K562 (cell line): Measurements from ENCODE around the gene OR2D2. TPM values are rescaled to one million over a fixed set of nuclear protein-coding genes. Genes with fewer than 3 reads are reported as not detected.

Source experiments
- ATAC-seq: fragments of 200-7000 bp; cut with Tn5 transposase; 3 replicates; pipeline ENCODE4 v1.9.1; 2020; ENCODE audit warnings: moderate library complexity
- BruUV-seq: library from RNA; stranded (reverse); fragments of 400-500 nt; replicated peaks from 2 replicates; lab custom pipeline; 2021; lab: Mats Ljungman, UMichigan
- CTCF ChIA-PET: fragments of 300-600 bp; formaldehyde crosslinking; extraction: SDS; loops from one replicate; lab custom pipeline; 2021; ENCODE audit warnings: low intra/inter-chr PET ratio; lab: Yijun Ruan, JAX
- POLR2A ChIA-PET: fragments of 300-600, 350-650 bp; sonication (Branson Sonifier 250); formaldehyde crosslinking; extraction: SDS; loops from one replicate; lab custom pipeline; 2021; ENCODE audit warnings: antibody characterized with exemption, inconsistent platforms; lab: Yijun Ruan, JAX
- DNase-seq, 4 experiments: peaks; one replicate each; pipeline versions ENCODE4 v3.0.0 to v3.0.0-alpha.2; 2011 to 2018; ENCODE audit warnings: low spot score in 3 of 4, mixed read lengths in 3 of 4; ENCODE audit errors: extremely low read depth in 1 of 4
- FAIRE-seq: peaks from 2 replicates; lab custom pipeline; 2011; peaks lifted over from hg19 to GRCh38; lab: Jason Lieb, UNC
- H2AFZ ChIP-seq: 2 replicates; pipeline ENCODE4 v1.6.0; 2011; ENCODE audit warnings: low read depth, low read length, control low read depth, inconsistent platforms
- H3K27ac ChIP-seq: fragments of 200-600 bp; 3 replicates; pipeline ENCODE4 v1.8.0; 2011; ENCODE audit warnings: low read depth, mild to moderate bottlenecking, control low read depth, inconsistent platforms, low read length, moderate library complexity, mixed read lengths; ENCODE audit errors: extremely low read depth
- H3K27me3 ChIP-seq, 2 experiments: fragments of 300-600 bp in 1 of 2; 2 replicates in 1 of 2; 3 replicates in 1 of 2; pipeline versions ENCODE4 v1.6.0 to v1.8.0; 2011; ENCODE audit warnings: inconsistent platforms in 2 of 2, low read length in 2 of 2, mild to moderate bottlenecking in 1 of 2, mixed read lengths in 1 of 2, moderate library complexity in 1 of 2; ENCODE audit not compliant: control insufficient read depth in 2 of 2, insufficient read depth in 2 of 2
- H3K36me3 ChIP-seq: fragments of 300-600 bp; 3 replicates; pipeline ENCODE4 v1.8.0; 2011; ENCODE audit warnings: mild to moderate bottlenecking, low read length, inconsistent platforms; ENCODE audit not compliant: control insufficient read depth, insufficient read depth
- H3K4me1 ChIP-seq, 2 experiments: fragments of 200-600 bp in 1 of 2; replicated peaks in 1 of 2; 2 replicates in 1 of 2; 3 replicates in 1 of 2; pipeline versions ENCODE4 v1.5.1 to v1.8.0; 2011; ENCODE audit warnings: inconsistent platforms in 2 of 2, low read length in 2 of 2, mild to moderate bottlenecking in 1 of 2, mixed read lengths in 1 of 2, moderate library complexity in 1 of 2; ENCODE audit not compliant: control insufficient read depth in 2 of 2, insufficient read depth in 2 of 2
- H3K4me2 ChIP-seq: 2 replicates; pipeline ENCODE4 v1.6.1; 2011; ENCODE audit warnings: low read length, control low read depth, inconsistent platforms, mixed read lengths; ENCODE audit not compliant: insufficient read depth
- H3K4me3 ChIP-seq: fragments of 200-600 bp; sonication (generic), shearing (Covaris generic); 2 replicates; pipeline ENCODE4 v1.5.1; 2016; ENCODE audit warnings: control low read depth, inconsistent platforms
- H3K79me2 ChIP-seq: fragments of 200-600 bp; 3 replicates; pipeline ENCODE4 v1.8.0; 2011; ENCODE audit warnings: low read length, inconsistent platforms; ENCODE audit not compliant: control insufficient read depth, insufficient read depth
- H3K9ac ChIP-seq, 2 experiments: 2 replicates each; pipeline versions ENCODE4 v1.6.0 to v1.6.1; 2011; ENCODE audit warnings: low read depth in 2 of 2, low read length in 2 of 2, control low read depth in 1 of 2, inconsistent platforms in 1 of 2, mild to moderate bottlenecking in 1 of 2, mixed read lengths in 1 of 2; ENCODE audit not compliant: insufficient read depth in 1 of 2
- H3K9me1 ChIP-seq: one replicate; pipeline ENCODE4 v1.6.0; 2011; ENCODE audit warnings: inconsistent platforms, mild to moderate bottlenecking, low read length, moderate library complexity; ENCODE audit not compliant: control insufficient read depth, insufficient read depth
- H3K9me3 ChIP-seq: replicated peaks from 2 replicates; pipeline ENCODE4 v1.5.1; 2011; ENCODE audit warnings: low read depth, low read length, inconsistent platforms; ENCODE audit not compliant: control insufficient read depth, insufficient read depth
- H4K20me1 ChIP-seq: replicated peaks from 2 replicates; pipeline ENCODE4 v1.6.1; 2011; ENCODE audit warnings: low read length, inconsistent platforms, mixed read lengths; ENCODE audit not compliant: control insufficient read depth, insufficient read depth
- ATF1 ChIP-seq, 2 experiments: fragments of 450-650 bp in 1 of 2; IDR thresholded peaks; 2 replicates each; pipeline ENCODE4 v1.6.1; 2016; ENCODE audit warnings: missing compliant biosample characterization in 1 of 2, missing genetic modification characterization in 1 of 2
- CCAR2 ChIP-seq: fragments of 200-400 bp; formaldehyde crosslinking; IDR thresholded peaks from 2 replicates; pipeline ENCODE4 v1.6.1; 2017; ENCODE audit warnings: mild to moderate bottlenecking, low read depth, low read length
- EHMT2 ChIP-seq: fragments of 450-650 bp; IDR thresholded peaks from 2 replicates; pipeline ENCODE4 v1.6.1; 2018; ENCODE audit warnings: antibody characterized with exemption
- ETV5 ChIP-seq: sonication (generic); formaldehyde crosslinking; IDR thresholded peaks from 2 replicates; pipeline ENCODE4 v1.4.0; 2020; ENCODE audit warnings: low read depth, mild to moderate bottlenecking, missing genetic modification reagents
- ETV6 ChIP-seq, 3 experiments: fragments of 150-350 bp in 1 of 3; sonication (generic) in 1 of 3; formaldehyde crosslinking in 1 of 3; IDR thresholded peaks; 2 replicates each; pipeline versions ENCODE4 v1.6.1 to v1.8.0; 2014 to 2022; ENCODE audit warnings: borderline replicate concordance in 2 of 3, low read depth in 2 of 3, antibody characterized with exemption in 1 of 3, low read length in 1 of 3, mild to moderate bottlenecking in 1 of 3, missing genetic modification reagents in 1 of 3
- HCFC1 ChIP-seq: IDR thresholded peaks from 2 replicates; pipeline ENCODE4 v1.6.1; 2012; ENCODE audit warnings: low read depth, low read length, improper control_type of control experiment
- HMG20A ChIP-seq: fragments of 450-650 bp; formaldehyde crosslinking; conservative IDR thresholded peaks from 2 replicates; pipeline ENCODE4 v1.4.0; 2020; ENCODE audit warnings: mild to moderate bottlenecking, mixed read lengths
- HMG20B ChIP-seq: fragments of 250-450 bp; sonication (Bioruptor Pico); IDR thresholded peaks from 2 replicates; pipeline ENCODE4 v1.5.0; 2021; ENCODE audit warnings: mild to moderate bottlenecking
- HNRNPL ChIP-seq: fragments of 200-400 bp; formaldehyde crosslinking; IDR thresholded peaks from 2 replicates; pipeline ENCODE4 v1.6.1; 2017; ENCODE audit warnings: low read depth, mild to moderate bottlenecking, low read length
- MAZ ChIP-seq, 2 experiments: fragments of 450-650 bp in 1 of 2; sonication (generic) in 1 of 2; formaldehyde crosslinking; IDR thresholded peaks in 1 of 2; conservative IDR thresholded peaks in 1 of 2; 2 replicates each; pipeline versions ENCODE4 v1.4.0 to v1.5.0; 2020; ENCODE audit warnings: mild to moderate bottlenecking in 1 of 2, missing genetic modification reagents in 1 of 2
- NEUROD1 ChIP-seq: fragments of 150-350 bp; IDR thresholded peaks from 2 replicates; pipeline ENCODE4 v1.6.1; 2014; ENCODE audit warnings: borderline replicate concordance, low read length, low read depth; ENCODE audit not compliant: partially characterized antibody
- SAFB ChIP-seq: fragments of 200-400 bp; formaldehyde crosslinking; IDR thresholded peaks from 2 replicates; pipeline ENCODE4 v1.6.1; 2017; ENCODE audit warnings: low read depth, low read length, borderline replicate concordance
- SMARCA4 ChIP-seq: fragments of 450-650 bp; IDR thresholded peaks from 2 replicates; pipeline ENCODE4 v1.6.1; 2016
- WHSC1 ChIP-seq: IDR thresholded peaks from one replicate; pipeline ENCODE4 v1.6.1; 2012; ENCODE audit warnings: low read length, control low read depth, inconsistent platforms
- ZFP30 ChIP-seq: fragments of 250-450 bp; sonication (Bioruptor Pico); IDR thresholded peaks from 2 replicates; pipeline ENCODE4 v1.8.0; 2022; ENCODE audit warnings: moderate library complexity, mild to moderate bottlenecking, inconsistent platforms, borderline replicate concordance
- WGBS: fragments of 100-300 bp; shearing (Covaris generic); methylation state at CpG from one replicate; pipeline ENCODE4 v1.1.6; 2016; ENCODE audit warnings: low coverage, mixed read lengths; ENCODE audit not compliant: insufficient coverage; ENCODE audit errors: missing lambda C conversion rate; 5-methylcytosine and 5-hydroxymethylcytosine counted together
- in situ Hi-C: fragments of 300-500 bp; cut with MboI; formaldehyde crosslinking; loops from 4 replicates; pipeline ENCODE4 v1.15.0; 2018; ENCODE audit warnings: inconsistent platforms, mixed read lengths
- intact Hi-C: fragments of 100-400 bp; cut with micrococcal nuclease; formaldehyde crosslinking; loops from 2 replicates; pipeline ENCODE4 v1.14.2; 2022
- polyA plus RNA-seq, 8 experiments: library from polyadenylated mRNA; depleted of rRNA in 4 of 8; stranded (reverse) in 5 of 8; unstranded in 3 of 8; fragments of >200 nt; fragmentation: Nextera tagmentation in 2 of 8; fragmentation: Illumina TruSeq in 1 of 8; extraction: Ambion mirVana in 2 of 8; extraction: Trizol in 1 of 8; gene quantifications; 2 replicates each; pipeline versions ENCODE4 v1.2.1 to v1.2.3, GENCODE V29; 2011 to 2014; ENCODE audit warnings: inconsistent platforms in 1 of 8, missing spikeins in 1 of 8
- total RNA-seq, 7 experiments: library from RNA; depleted of rRNA in 6 of 7; stranded (reverse); fragments of >200 nt in 6 of 7; fragmentation: Illumina TruSeq in 2 of 7; extraction: Trizol in 2 of 7; gene quantifications; 2 replicates each; pipeline versions ENCODE4 v1.2.1 to v1.2.3, GENCODE V29; 2011 to 2021; ENCODE audit warnings: low replicate concordance in 1 of 7
- TF ChIP-seq, protein P1 (sequence below), 2 experiments: fragments of 250-450 bp in 1 of 2; fragments of 450-650 bp in 1 of 2; sonication (Bioruptor Pico) in 1 of 2; IDR thresholded peaks; 2 replicates each; pipeline versions ENCODE4 v1.6.1 to v1.8.0; 2016 to 2021; ENCODE audit warnings: mild to moderate bottlenecking in 2 of 2, moderate library complexity in 2 of 2, missing compliant biosample characterization in 1 of 2, missing genetic modification characterization in 1 of 2
- TF ChIP-seq, protein P2 (sequence below): fragments of 450-650 bp; conservative IDR thresholded peaks from 2 replicates; pipeline ENCODE4 v1.6.1; 2016; ENCODE audit warnings: missing genetic modification characterization, low read depth, mild to moderate bottlenecking, control low read depth, missing compliant biosample characterization

OR2D2 gene
- total and polyA plus RNA-seq, 9 of the 15 experiments (the other 6 are each of a cell fraction or from before 2014, with no cell fraction given): 0.10 to 1.0 (median 0.57) TPM; not detected in 2

DNA sequence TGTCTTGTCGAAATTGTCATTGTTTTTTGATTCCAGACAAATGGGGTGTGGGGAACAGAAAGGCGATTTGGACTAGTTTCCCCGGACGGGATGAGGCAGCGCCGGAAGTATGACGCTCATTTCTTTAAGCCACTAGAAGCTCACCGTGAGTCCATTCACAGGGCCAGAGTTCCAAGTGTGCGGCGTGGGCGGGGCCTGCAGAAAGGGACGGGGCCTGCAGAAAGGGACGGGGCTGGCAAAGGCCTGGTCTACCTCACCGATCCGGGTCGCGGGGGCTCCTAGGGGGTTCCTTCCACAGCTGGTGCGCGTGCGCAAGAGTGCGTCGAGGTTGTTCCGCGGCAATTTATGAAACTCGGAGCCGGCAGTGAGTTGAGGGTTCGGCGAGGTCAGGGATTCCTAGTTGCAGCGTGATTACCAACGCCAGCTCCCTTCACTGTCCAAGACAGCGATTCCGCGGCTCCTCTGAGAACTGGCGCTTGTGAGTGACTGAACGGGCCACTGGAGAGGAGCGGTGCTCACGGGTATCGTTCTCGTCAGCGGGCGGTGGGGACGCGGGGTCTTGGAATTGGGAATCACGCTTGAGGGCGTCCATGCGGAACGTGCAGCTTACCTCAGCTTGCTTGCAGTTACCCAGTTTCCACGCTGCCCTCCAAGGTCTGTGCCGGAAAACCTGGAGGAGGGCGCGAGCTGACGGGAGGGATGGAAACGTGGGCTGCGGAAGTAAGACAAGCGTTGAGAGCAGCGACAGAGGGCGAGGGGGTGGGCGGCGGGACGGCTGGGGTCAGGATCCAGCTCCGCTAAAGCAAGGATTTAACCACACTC is 34.1 kb upstream of the OR2D2 start, which contains the start of gene ZNF215 (continued):
- TF ChIP-seq ETV5 (CRISPR knock-in tag): peak; percentile 77
- TF ChIP-seq NEUROD1: peak; percentile 65
- TF ChIP-seq ATF1 (CRISPR knock-in tag; IDR thresholded peaks at IDR 0.05): no peak
- TF ChIP-seq ATF1 (tag; IDR thresholded peaks at IDR 0.05): peak; percentile 87
- TF ChIP-seq ETV6 (IDR thresholded peaks at IDR 0.05; ENCODE audit: borderline replicate concordance in 1 of 2, low read depth in 2 of 2, low read length in 1 of 2): peak; percentile 20 to 34; a peak in 2 of 4 replicates
- TF ChIP-seq ETV6 (CRISPR knock-in tag; IDR thresholded peaks at IDR 0.05; ENCODE audit: borderline replicate concordance): no peak

DNA sequence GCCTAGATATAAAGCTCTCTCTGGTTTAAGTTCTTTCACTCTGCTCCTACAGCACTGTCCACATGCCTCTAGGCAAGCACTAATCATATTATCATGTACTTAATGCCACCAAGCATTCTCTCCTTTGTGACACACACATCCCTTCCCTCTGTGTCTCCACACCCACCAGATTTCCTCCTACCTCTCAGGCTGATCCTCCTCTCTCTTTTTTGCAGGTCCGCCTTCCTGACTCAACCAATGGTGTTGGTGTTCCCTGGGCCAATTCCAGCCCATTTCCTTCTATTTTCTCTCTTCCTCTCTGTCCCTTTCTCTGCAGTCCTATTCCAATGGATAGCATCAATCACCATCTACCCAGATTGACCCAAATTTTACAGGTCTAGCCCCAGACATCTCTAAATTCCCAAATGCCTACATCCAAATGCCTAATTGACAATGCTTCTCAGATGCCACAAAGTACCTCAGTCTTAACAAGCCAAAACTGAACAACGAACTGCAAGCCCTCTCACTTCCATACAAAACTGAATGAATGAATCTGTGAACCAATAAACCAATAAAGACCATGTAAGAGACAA is 33.4 kb upstream of the OR2D2 start:
- H3K9ac ChIP-seq: peak overlapping the region; percentile 62 to 90; a peak in 3 of 4 replicates
- TF ChIP-seq SMARCA4 (0 out of 2 replicates have a peak, but pooled peaks have one; percentile 27), WHSC1 (no peak), HNRNPL (no peak), HMG20B (CRISPR knock-in tag) (no peak), CCAR2 (no peak), HMG20A (no peak), SAFB (no peak), ZFP30 (no peak), EHMT2 (peak; percentile 86; the same call in 1 of the 2 replicates), MAZ (CRISPR knock-in tag; conservative IDR thresholded peaks at IDR 0.05 in 1 of 2, IDR thresholded peaks at IDR 0.05 in 1 of 2) (no peak), HCFC1 (no peak)
- TF ChIP-seq, protein P1, sequence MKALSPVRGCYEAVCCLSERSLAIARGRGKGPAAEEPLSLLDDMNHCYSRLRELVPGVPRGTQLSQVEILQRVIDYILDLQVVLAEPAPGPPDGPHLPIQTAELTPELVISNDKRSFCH (CRISPR knock-in tag; IDR thresholded peaks at IDR 0.05): no peak
- TF ChIP-seq, protein P1 (tag; IDR thresholded peaks at IDR 0.05): peak; percentile 23; the same call in 1 of the 2 replicates
- TF ChIP-seq, protein P2, sequence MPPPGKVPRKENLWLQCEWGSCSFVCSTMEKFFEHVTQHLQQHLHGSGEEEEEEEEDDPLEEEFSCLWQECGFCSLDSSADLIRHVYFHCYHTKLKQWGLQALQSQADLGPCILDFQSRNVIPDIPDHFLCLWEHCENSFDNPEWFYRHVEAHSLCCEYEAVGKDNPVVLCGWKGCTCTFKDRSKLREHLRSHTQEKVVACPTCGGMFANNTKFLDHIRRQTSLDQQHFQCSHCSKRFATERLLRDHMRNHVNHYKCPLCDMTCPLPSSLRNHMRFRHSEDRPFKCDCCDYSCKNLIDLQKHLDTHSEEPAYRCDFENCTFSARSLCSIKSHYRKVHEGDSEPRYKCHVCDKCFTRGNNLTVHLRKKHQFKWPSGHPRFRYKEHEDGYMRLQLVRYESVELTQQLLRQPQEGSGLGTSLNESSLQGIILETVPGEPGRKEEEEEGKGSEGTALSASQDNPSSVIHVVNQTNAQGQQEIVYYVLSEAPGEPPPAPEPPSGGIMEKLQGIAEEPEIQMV (tag): no peak

More for the DNA sequence above, 33.4 kb upstream of the OR2D2 start:
- H3K36me3 ChIP-seq: peaks cover 17% of the 10 kb centered on the region; the same call in 2 of the 3 replicates
- peak overlapping the region; percentile 70 for H3K4me3 ChIP-seq
- TSS peak; percentile 75 for BruUV-seq
- H3K27ac ChIP-seq: peak overlapping the region; percentile 89
- H3K27me3 ChIP-seq: no peaks in the 10 kb centered on the region
- H3K9me1 ChIP-seq: no peaks in the 10 kb centered on the region
- DNase-seq (peak; percentile 25 to 66 (median 42)), ATAC-seq (peak; percentile 58), FAIRE-seq (no peak)
- peaks cover 29% of the 10 kb centered on the region for H3K79me2 ChIP-seq
- peaks cover 0 to 11% of the 10 kb centered on the region in 2 experiments; a peak in 3 of 5 replicates for H3K4me1 ChIP-seq
- in situ Hi-C loops: no loop called here
- H4K20me1 ChIP-seq: no peaks in the 10 kb centered on the region
- 14% methylated on average over 2 of the region's 2 CpGs for WGBS
- H2AFZ ChIP-seq: peak overlapping the region; percentile 98
- POLR2A ChIA-PET: interaction anchor here (0.7 to 1.8 kb wide), 5 partner anchors 9 to 20 kb away, joined by 3 to 7 read pairs (median 6); no protein-coding TSS in a partner anchor
- CTCF ChIA-PET: no interaction called here
- H3K9me3 ChIP-seq: no peaks in the 10 kb centered on the region
- H3K4me2 ChIP-seq: peak overlapping the region; percentile 94
- intact Hi-C loops: no loop called here
